Renal cortex interstitium (tissue), 11 donors: Measurements from ENCODE around the gene MAP4K4. TPM values are rescaled to one million over a fixed set of nuclear protein-coding genes. Genes with fewer than 3 reads are reported as not detected.

ENCODE experiments used
- DNase-seq, 11 donors: peaks; one replicate each; pipeline ENCODE4 v3.0.0-alpha.2; 2013; ENCODE audit warnings: low read depth in 9 of 11, low spot score in 4 of 11; ENCODE audit errors: extremely low read depth in 1 of 11
- polyA plus RNA-seq, 3 donors: library from polyadenylated mRNA; unstranded; fragments of 120-200 nt; gene quantifications; one replicate each; pipeline ENCODE4 v1.2.1, GENCODE V29; 2013; ENCODE audit not compliant: insufficient read length in 3 of 3

The MAP4K4 gene
- polyA plus RNA-seq, 3 donors: 73.1 to 86.2 (median 80.4) TPM

DNA sequence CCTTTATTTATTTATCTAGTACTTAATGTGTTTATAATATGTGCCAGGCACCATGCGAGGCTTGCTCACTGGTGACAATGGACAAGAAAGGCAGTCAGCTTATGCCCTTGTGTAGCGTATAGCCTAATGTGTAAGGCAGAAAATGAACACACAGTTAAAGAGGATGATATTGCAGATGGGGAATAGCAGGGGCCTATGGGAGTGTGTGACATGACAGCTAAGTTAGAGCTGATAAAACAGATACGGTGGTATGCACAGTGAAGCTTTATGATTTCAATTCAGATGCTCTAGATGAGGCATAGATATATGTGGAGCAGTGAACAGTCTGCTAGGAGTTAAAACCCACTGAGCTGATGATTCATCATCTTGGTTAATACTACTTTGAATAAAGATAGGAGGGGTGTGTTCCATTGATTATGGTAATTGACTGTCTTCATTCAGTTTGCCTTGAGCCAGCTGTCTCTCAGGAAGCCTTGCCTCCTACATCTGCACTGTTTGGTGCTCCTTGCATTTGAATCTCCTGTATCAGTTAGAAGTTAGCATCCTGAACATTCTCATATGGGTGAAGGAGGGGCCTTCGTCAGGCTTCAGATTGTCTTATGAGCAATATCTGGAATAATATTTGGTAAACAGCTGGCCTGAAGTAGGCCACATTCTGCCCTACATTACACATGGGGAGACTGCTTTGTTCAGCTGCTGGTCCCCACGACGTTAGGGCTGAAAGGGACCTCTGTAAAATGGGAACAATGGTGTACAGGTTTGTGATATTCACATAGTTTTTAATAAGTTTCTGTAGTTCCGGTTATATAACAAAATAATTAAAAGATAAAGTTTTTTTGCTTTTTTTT lies 13.2 kb downstream of the MAP4K4 start:
- DNase-seq: no peak

- no peak for DNase-seq
Observed at GRCh38 chr2:101714118-101714517, 16.6 kb downstream of the MAP4K4 start.

GRCh38 chr2:101717071-101717845 lies 19.8 kb downstream of the MAP4K4 start:
- no peak for DNase-seq

DNA sequence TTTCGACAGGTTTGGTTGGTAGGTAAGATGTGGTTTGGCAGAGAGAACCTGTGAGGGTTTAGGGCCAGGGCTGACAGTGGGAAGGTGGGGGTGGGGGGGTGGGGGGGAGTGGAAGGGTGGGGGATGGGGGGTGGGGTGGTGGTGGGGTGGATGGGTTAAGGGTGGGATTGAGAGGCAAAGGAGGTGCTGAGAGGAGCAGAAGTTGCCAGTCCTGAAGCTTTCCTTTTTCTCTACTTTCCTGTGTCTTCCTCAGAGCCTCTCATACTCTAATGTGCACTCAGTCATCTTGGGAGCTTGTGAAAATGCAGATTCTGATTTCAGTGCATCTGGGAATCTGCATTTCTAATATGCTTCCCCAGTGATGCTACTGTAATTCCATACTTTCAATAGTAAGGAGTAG lies 21.0 kb downstream of the MAP4K4 start:
- DNase-seq: no peak

GRCh38 chr2:101718993-101719571 lies 21.6 kb downstream of the MAP4K4 start:
- DNase-seq: no peak

GRCh38 chr2:101720732-101721131 lies 23.2 kb downstream of the MAP4K4 start:
- DNase-seq: no peak

GRCh38 chr2:101722864-101723263 lies 25.4 kb downstream of the MAP4K4 start:
- DNase-seq: no peak

GRCh38 chr2:101723371-101724124 lies 26.0 kb downstream of the MAP4K4 start:
- no peak for DNase-seq

DNA sequence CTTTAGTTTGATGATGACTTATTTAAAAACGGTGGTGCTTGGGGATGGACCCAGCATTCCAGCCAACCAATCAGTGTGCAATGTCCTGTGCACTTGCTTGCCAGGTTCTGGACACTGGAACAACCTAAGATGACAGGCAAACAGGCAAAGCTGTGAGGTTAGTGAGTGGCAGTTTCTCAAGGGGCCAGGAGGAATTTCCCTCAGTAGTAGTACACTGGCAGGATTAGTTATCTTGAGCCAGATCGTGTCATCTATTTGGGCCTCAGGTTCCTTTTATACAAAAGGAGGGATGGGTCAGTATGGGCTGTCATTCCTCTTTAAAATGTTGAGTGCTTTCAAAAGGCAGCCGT lies 26.6 kb downstream of the MAP4K4 start:
- no peak for DNase-seq

DNA sequence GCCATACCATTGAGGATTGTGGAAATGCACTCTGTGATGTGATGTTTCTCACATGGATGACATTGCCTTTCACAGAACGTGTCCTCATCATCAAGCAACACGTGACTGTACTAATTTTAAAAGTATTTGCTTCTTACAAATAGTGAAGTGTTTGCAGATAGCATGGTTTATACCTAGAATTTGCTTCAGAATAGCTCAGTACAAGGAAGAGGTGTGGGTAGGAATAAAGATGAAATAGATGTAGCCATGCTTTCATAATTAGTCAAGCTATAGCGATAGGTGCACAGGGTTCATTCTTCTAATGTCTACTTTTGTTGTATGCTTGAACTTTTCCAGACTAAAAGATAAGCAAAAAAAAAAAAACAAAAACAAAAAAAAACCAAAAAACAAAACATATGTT lies 27.5 kb downstream of the MAP4K4 start:
- no peak for DNase-seq

GRCh38 chr2:101725515-101726192 lies 28.1 kb downstream of the MAP4K4 start:
- DNase-seq: no peak

GRCh38 chr2:101728865-101729264 lies 31.4 kb downstream of the MAP4K4 start:
- no peak for DNase-seq

DNA sequence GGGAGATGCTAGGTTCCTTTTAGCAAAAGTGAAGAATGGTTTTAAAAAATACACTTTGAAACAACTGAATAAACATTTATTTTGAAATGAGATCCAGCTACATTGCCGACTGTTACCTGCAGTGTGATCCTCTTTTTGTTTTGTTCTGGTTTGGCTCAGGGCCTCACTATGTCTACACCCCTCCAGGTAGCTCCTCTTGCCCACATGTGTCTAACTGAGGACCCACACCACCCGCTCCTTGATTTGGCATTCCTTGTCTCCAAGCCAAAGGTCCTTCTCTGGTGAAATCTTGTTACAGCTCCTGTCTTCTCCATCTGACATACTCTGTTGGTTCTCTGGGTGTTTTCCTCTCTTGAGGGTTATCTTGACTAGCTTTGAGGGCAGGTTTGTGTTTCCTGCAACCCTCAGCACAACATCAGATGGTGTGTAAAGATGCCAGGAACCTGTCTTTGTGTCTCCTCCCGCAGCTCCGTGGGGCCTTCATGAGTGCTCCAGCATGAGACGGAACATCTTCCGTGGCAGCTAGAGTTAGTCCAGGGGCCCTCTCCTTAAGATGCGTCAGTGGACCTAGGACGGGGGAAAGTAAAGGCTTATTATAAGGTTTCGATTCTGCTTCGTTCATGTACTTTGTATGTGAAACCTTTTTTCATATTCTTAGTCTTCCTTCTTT lies 32.1 kb downstream of the MAP4K4 start:
- DNase-seq: no peak

DNA sequence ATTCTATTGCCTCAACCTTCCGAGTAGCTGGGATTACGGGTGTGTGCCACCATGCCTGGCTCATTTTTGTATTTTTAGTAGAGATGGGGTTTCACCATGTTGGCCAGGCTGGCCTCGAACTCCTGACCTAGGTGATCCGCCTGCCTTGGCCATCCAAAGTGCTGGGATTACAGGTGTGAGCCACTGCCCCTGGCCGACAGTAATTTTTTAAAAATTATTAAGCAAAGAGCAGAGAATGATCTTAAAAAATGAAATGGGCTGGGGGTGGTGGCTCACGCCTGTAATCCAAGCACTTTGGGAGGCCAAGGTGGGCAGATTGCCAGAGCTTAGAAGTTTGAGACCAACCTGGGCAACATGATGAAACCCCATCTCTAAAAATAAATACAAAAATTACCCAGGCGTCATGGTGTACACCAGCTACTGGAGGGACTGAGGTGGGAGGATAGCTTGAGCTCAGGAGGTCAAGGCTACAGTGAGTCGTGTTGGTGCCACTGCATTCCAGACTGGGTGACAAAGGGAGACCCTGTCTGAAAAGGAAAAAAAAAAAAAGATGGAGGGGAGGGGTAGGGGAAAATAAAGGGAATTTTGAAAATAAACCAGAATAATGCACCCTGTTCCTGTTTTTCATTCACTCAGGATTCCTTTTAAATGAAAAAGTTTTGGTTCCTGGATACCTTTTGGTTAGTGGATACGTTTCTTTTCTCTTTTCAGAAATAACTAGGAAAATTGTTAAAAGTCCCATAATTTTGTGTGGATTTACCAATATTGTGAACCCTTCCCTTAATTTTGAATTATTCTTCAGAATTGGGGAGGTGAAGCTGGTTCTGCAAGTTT lies 33.9 kb downstream of the MAP4K4 start:
- DNase-seq: no peak

DNA sequence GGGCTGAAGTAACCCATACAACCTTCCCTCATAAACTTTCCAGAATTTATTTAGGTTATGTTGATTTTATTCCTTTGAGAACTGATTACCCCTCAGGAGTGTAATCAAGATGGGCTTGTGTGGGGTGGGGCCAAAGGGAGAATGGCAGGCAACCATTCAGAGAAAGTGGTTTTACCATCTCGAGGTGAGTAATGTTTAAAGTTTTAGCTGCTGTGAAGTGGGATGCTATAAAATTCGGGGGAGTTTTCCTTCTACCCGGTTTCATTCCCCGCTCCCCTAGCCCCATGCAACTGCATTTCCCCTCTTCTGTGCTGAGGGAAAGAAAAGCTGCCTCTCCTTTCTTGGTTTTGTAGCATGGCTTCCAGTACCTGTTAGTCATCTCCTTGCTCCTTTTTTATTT lies 34.7 kb downstream of the MAP4K4 start:
- DNase-seq: no peak

GRCh38 chr2:101732773-101733256 lies 35.3 kb downstream of the MAP4K4 start:
- DNase-seq: no peak

GRCh38 chr2:101733257-101733993 lies 35.9 kb downstream of the MAP4K4 start:
- DNase-seq: no peak
